Measurements from ENCODE around the gene TARDBP. TPM values are rescaled to one million over a fixed set of nuclear protein-coding genes. Genes with fewer than 3 reads are reported as not detected.
"Not testable (repeated sequence)": the region's sequence is repeated elsewhere in the genome, so short reads cannot be mapped to it uniquely, and the experiment has no call there.

TARDBP gene
- total RNA-seq, 1 donor from 2014 or later, result 253 TPM

DNA sequence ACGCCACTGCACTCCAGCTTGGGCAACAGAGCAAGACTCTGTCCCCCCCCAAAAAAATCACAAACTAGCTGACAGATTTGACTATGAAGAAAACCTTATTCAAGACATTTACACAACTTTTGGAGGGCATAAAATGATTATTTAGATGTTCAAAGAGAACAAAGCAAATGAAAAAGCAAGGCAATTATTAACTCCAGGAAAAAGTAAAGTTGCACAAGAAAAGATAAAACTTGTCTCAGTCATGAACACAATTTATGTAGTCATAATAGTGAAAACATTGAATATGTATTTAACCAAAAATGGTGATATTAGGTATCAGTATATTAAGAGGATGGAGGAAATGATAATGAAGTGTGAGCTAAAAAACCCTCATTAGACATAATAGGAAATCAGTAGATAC, 11.9 kb upstream of the TARDBP start:
- Mint-ChIP-seq H3K36me3 (ENCODE audit: low read depth) (no peaks in the 10 kb centered on the region), H3K27ac (ENCODE audit: unreplicated experiment) (no peak overlapping the region), H3K4me3 (no peak overlapping the region), H3K4me1 (no peaks in the 10 kb centered on the region), H3K9me3 (peaks cover 6% of the 10 kb centered on the region), H3K27me3 (ENCODE audit: low read depth) (no peaks in the 10 kb centered on the region)
- DNase-seq (ENCODE audit: low read depth, low spot score), result no peak
- TF ChIP-seq CTCF (conservative IDR thresholded peaks at IDR 0.05), result no peak

DNA sequence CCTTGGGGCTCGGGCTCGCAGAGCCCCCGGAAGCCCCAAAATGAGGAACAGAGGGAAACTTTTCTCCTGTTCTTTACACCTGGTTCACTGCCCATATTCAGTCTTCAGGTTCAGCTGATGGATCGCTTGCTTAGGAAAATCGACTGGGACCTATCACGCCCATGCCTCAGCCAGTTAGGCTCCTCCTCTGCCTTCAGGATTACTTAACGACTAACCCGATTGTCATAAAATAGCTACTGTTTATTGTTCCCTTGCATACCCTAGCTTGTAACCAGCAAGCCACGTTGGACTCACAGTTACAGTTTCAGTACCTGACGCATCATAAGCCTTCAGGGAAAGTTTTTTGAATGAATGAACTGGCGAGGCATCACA, 692 bp downstream of the TARDBP start:
- no peak for DNase-seq (ENCODE audit: low read depth, low spot score)
- Mint-ChIP-seq H3K4me1 (peaks cover 23% of the 10 kb centered on the region), H3K27ac (ENCODE audit: unreplicated experiment) (peak overlapping the region; percentile 97), H3K36me3 (ENCODE audit: low read depth) (peaks cover 11% of the 10 kb centered on the region), H3K4me3 (peak overlapping the region; percentile 93), H3K27me3 (ENCODE audit: low read depth) (no peaks in the 10 kb centered on the region), H3K9me3 (no peaks in the 10 kb centered on the region)
- no peak for TF ChIP-seq CTCF (conservative IDR thresholded peaks at IDR 0.05)

- H3K4me1 Mint-ChIP-seq; H3K27ac Mint-ChIP-seq (ENCODE audit: unreplicated experiment); H3K27me3 Mint-ChIP-seq (ENCODE audit: low read depth); H3K9me3 Mint-ChIP-seq; DNase-seq (ENCODE audit: low read depth, low spot score); H3K4me3 Mint-ChIP-seq: not testable (repeated sequence)
- peaks cover 23% of the 10 kb centered on the region for H3K36me3 Mint-ChIP-seq (ENCODE audit: low read depth)
Observed at GRCh38 chr1:11019358-11019757, 6.9 kb downstream of the TARDBP start.

- H3K36me3 Mint-ChIP-seq (ENCODE audit: low read depth), result peaks cover 22% of the 10 kb centered on the region
- no peaks in the 10 kb centered on the region for H3K27me3 Mint-ChIP-seq (ENCODE audit: low read depth)
- H3K4me3 Mint-ChIP-seq, result no peak overlapping the region
- peaks cover 3% of the 10 kb centered on the region for H3K4me1 Mint-ChIP-seq
- H3K9me3 Mint-ChIP-seq, result no peaks in the 10 kb centered on the region
- TF ChIP-seq CTCF (conservative IDR thresholded peaks at IDR 0.05), result no peak
- no peak for DNase-seq (ENCODE audit: low read depth, low spot score)
- H3K27ac Mint-ChIP-seq (ENCODE audit: unreplicated experiment), result no peak overlapping the region
Observed at GRCh38 chr1:11019971-11020370, 7.5 kb downstream of the TARDBP start.

- no peak overlapping the region for H3K27ac Mint-ChIP-seq (ENCODE audit: unreplicated experiment)
- no peak overlapping the region for H3K4me3 Mint-ChIP-seq
- no peak for TF ChIP-seq CTCF (conservative IDR thresholded peaks at IDR 0.05)
- H3K4me1 Mint-ChIP-seq, result peaks cover 4% of the 10 kb centered on the region
- H3K27me3 Mint-ChIP-seq (ENCODE audit: low read depth), result no peaks in the 10 kb centered on the region
- DNase-seq (ENCODE audit: low read depth, low spot score), result no peak
- H3K36me3 Mint-ChIP-seq (ENCODE audit: low read depth), result peaks cover 27% of the 10 kb centered on the region
- H3K9me3 Mint-ChIP-seq, result no peaks in the 10 kb centered on the region
Observed at GRCh38 chr1:11023201-11023600, 10.7 kb downstream of the TARDBP start.

DNA sequence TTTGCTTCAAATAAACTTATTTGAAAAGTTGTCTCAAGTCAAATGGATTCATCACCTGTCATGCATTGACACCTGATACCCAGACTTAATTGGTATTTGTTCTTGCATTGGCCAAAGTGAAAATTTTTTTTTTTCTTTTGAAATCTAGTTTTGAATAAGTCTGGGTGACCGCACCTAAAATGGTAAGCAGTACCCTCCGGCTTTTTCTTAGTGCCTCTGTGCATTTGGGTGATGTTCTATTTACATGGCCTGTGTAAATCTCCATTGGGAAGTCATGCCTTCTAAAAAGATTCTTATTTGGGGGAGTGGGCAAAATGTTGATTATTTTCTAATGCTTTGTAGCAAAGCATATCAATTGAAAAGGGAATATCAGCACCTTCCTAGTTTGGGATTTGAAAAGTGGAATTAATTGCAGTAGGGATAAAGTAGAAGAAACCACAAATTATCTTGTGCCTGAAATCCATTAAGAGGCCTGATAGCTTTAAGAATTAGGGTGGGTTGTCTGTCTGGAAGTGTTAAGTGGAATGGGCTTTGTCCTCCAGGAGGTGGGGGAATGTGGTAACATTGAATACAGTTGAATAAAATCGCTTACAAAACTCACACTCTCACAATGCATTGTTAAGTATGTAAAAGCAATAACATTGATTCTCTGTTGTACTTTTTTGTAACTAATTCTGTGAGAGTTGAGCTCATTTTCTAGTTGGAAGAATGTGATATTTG, 11.9 kb downstream of the TARDBP start:
- Mint-ChIP-seq H3K27ac (ENCODE audit: unreplicated experiment) (no peak overlapping the region), H3K4me3 (no peak overlapping the region), H3K4me1 (peaks cover 4% of the 10 kb centered on the region), H3K27me3 (ENCODE audit: low read depth) (no peaks in the 10 kb centered on the region), H3K9me3 (no peaks in the 10 kb centered on the region), H3K36me3 (ENCODE audit: low read depth) (peaks cover 27% of the 10 kb centered on the region)
- TF ChIP-seq CTCF (conservative IDR thresholded peaks at IDR 0.05), result no peak
- DNase-seq (ENCODE audit: low read depth, low spot score), result no peak

All from neural crest cell (in vitro differentiated cells).